HG03354 (cell line): ENCODE results near the gene TXNDC11.

ENCODE experiments used
- ATAC-seq: cut with Tn5 transposase; IDR thresholded peaks from one replicate; pipeline ENCODE4 v1.9.1; 2021; ENCODE audit warnings: mild to moderate bottlenecking; ENCODE audit not compliant: unreplicated experiment, poor library complexity, severe bottlenecking

Gene TXNDC11

DNA sequence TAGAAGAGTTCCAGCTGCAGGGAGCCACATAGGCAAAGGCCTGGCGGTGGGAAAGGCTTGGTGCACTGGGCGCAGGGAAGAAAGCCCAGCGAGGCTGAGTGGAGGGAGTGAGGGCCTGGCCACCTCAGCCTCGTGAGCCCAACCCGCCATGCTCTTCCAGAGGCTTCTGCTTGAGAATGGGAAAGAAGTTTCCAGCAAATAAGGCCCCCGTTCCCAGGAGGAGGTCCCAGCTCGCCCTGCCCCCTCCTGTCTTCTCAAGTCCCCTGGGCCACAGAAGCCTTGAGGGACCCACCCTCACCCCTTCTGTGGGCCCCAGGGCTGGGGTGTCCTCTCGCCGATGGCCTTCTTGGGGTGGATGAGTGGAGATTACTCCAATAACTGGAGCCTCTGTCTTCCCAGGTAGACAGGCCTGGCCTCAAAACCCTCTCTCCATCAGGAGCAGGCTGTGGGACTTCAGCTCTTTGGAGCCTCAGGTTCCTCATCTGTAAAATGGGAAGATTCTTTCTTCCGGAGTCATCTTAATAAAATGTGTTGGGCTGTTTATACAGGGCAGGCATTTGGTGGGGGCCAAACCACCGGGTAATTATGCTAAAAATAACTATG, 75.3 kb downstream of the TXNDC11 start:
- no peak for ATAC-seq

DNA sequence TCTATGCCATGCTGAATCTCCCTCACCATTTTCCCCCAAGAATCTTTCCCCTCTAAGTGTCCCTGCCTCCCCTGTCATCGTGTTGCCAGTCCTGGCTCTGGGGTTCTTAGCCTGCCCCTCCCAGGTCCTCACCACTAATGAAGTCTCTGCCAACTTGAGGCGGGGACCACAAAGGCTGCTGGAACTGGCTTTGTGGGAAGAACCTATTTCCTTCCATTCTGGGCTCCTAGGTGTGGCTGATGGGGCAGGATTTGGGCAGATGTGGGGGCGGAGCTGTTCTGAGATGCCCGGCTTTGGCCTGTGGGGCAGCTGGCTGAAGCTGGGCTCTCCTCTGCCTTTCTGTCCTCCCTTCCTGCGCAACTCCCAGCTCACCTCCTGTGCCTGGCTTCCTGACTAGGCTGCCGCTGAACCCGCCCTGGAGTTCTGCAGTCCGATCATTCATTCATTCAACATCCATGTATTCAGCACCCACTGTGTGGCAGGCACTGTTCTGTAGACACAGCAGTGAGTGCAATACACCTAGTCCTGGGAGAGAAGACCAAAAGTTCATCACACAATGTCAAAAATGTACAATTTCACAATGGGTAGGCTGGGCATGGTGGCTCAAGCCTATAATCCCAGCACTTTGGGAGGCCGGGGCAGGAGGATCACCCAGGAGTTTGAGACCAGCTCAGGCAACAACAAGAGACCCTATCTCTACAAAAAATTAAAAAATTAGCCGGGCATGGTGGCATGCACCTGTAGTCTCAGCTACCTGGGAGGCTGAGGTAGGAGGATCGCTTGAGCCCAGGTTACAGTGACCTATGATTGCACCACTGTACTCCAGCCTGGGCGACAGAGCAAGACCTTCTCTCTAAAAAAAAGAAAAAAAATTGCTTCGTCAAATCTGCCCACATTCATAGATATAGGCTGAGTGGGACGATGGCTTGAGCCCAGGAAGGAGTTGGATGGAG, 76.3 kb downstream of the TXNDC11 start:
- no peak for ATAC-seq

DNA sequence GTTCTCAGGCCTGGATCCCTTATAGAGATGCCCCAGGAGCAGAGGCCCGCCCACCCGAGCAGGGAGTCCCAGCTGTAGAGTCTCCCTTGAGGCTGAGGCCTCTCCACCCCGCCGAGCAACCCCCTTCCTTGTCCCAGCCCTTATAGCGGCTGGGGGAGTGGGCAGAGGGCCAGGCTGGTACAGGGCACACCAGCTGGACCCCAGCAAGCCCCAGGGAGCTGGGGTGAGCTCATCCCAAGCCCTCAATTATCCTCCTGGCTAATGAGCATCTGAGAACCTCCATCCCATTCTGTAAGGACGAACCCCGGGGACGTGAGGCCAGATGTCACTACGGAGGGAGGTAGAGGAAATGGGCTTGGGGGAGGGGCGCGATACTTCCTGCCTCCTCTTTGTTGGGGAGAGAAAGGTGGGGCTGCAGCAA, 77.6 kb downstream of the TXNDC11 start:
- no peak for ATAC-seq

- no peak for ATAC-seq
Measured at GRCh38 chr16:11662582-11662981, 80.1 kb downstream of the TXNDC11 start.

GRCh38 chr16:11660565-11660964, 82.1 kb downstream of the TXNDC11 start:
- no peak for ATAC-seq

- no peak for ATAC-seq
Measured at GRCh38 chr16:11658896-11659708, 83.6 kb downstream of the TXNDC11 start.

GRCh38 chr16:11657556-11657955, 85.1 kb downstream of the TXNDC11 start:
- ATAC-seq = no peak

- ATAC-seq = no peak
Measured at GRCh38 chr16:11655655-11656054, 87.0 kb downstream of the TXNDC11 start.

DNA sequence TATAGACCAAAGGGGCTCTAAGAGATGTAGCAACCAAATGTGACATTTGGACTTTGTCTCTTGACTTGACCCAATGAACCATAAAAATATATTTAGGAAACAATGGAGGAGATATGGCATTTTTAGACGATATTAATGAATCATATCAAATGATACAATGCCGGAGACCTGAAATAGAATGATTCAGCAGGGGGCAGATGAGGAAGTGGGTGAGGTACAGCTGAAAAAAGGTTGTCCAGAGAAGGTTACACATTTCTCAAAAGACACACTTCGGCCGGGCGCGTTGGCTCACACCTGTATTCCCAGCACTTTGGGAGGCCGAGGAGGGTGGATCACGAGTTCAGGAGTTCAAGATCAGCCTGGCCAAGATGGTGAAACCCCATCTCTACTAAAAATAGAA, 90.9 kb downstream of the TXNDC11 start:
- no peak for ATAC-seq

- ATAC-seq = no peak
Measured at GRCh38 chr16:11650641-11651591, 91.7 kb downstream of the TXNDC11 start.

GRCh38 chr16:11649276-11649675, 93.4 kb downstream of the TXNDC11 start:
- no peak for ATAC-seq

GRCh38 chr16:11642765-11643116, 99.9 kb downstream of the TXNDC11 start:
- ATAC-seq = no peak

DNA sequence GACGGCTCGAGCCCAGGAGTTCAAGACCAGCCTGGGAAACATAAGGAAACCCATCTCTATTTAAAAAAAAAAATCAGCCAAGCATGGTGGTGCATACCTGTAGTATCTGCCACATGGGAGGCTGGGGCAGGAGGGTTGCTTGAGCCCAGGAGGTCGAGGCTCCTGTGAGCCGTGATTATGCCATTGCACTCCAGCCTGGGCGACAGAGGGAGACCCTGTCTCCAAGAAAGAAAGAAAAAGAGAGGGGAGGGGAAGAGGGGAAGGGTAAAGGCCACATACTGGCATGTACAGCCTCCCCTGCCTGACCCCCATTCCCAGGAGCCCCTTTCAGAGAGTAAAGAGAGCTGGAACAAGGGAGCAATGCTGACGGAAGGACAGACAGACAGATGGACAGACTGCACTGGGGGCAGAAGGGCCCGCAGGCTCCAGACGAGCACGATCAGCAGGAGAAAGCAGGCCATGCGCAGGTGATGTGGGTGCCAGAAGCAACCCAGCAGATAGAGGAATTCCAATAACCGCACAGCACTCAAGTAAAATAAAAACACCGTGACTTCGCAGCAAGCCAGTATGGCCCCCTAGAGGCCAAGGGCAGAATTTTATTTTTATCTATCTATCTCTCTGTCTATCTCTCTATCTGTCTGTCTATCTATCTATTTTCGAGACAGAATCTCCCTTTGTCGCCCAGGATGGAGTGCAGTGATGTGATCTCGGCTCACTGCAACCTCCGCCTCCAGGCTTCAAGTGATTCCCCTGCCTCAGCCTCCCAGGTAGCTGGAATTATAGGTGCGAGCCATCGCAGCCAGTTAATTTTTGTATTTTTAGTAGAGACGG, 101.5 kb downstream of the TXNDC11 start:
- ATAC-seq = no peak

DNA sequence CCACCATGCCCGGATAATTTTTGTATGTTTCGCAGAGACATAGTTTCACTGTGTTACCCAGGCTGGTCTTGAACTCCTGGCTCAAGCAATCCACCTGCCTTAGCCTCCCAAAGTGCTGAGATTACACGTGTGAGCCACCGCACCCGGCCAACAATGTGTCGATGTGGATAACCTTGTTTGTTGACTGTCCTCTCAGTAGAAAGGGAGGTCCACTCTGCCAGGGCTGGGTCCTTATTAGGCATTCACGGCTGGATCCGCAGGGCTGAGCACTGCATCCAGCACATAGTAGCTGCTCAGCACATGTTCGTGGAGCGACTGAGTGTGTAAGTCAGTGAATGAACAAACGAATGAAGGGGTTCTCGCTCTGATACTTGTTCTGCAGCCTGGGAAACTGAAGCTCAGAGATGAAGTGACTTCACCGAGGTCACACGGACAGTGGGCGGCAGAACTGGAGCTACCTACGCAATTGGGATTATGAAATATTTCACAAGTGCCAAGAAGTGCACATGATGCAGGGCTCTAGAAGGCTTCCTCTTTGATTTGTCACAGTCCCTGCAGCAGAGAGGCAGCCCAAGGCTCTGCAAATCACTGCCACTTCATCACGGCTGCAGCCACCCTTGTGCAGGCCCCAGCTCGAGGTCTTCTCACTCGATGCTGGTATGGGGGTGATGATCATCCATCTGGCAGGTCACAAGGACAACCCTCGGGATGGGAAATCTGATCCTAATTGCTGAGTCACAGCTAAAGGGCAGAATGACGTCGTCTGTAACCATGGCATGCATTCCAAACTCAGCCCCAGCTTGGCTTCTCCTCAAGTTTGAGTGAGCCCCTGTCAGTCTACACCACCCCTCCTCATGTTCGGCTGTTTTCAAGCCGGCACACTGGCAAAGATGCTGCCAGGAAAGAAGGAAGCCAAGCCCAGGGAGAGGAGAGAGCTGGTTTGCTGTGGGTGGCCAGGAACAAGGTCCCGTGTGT, 102.4 kb downstream of the TXNDC11 start:
- ATAC-seq = no peak

DNA sequence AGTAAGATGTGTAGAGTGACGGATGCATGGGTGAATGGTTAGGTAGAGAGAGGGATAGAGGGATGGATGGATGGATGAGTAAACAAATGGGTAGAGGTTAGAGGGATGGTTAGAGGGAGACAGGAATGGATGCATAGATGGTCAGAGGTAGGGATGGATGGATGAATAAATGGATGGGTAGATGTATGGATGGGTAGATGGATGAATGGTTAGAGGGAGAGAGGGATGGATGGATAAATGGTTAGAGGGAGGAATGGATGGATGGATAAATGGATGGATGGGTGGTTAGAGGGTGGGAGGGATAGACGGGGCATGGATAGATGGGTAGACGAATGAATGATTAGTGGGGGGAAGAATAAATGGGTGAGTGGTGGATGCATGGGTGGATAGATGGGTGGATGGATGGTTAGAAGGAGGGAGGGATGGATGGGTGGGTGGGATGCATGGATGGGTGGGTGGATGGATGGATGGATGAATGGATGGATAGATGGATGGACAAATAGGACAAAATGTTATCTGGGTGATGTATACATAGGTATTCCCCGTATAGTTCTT, 103.6 kb downstream of the TXNDC11 start:
- ATAC-seq = no peak

- no peak for ATAC-seq
Measured at GRCh38 chr16:11638140-11638539, 104.5 kb downstream of the TXNDC11 start.

GRCh38 chr16:11637320-11637719, 105.3 kb downstream of the TXNDC11 start:
- no peak for ATAC-seq
